BE2C (cell line): ENCODE measurements around the gene POLR1E.

Source experiments
- DNase-seq: peaks from one replicate; pipeline ENCODE4 v3.0.0-alpha.2; 2020
- H3K27me3 ChIP-seq: fragments of 250-450 bp; sonication (Bioruptor Pico); 2 replicates; pipeline ENCODE4 v1.5.1; 2020; ENCODE audit warnings: mild to moderate bottlenecking
- H3K36me3 ChIP-seq: fragments of 250-450 bp; sonication (Bioruptor Pico); 2 replicates; pipeline ENCODE4 v1.5.1; 2020; ENCODE audit warnings: mild to moderate bottlenecking
- H3K4me1 ChIP-seq: fragments of 250-450 bp; sonication (Bioruptor Pico); 2 replicates; pipeline ENCODE4 v1.5.1; 2020
- H3K4me3 ChIP-seq: 2 replicates; pipeline ENCODE4 v1.5.1; 2011; ENCODE audit warnings: low read depth, low read length
- H3K9me3 ChIP-seq: fragments of 250-450 bp; sonication (Bioruptor Pico); 2 replicates; pipeline ENCODE4 v1.5.1; 2020
- CTCF ChIP-seq: IDR thresholded peaks from 2 replicates; pipeline ENCODE4 v1.5.1; 2012; ENCODE audit warnings: mild to moderate bottlenecking, low read depth, low read length

Gene POLR1E

DNA sequence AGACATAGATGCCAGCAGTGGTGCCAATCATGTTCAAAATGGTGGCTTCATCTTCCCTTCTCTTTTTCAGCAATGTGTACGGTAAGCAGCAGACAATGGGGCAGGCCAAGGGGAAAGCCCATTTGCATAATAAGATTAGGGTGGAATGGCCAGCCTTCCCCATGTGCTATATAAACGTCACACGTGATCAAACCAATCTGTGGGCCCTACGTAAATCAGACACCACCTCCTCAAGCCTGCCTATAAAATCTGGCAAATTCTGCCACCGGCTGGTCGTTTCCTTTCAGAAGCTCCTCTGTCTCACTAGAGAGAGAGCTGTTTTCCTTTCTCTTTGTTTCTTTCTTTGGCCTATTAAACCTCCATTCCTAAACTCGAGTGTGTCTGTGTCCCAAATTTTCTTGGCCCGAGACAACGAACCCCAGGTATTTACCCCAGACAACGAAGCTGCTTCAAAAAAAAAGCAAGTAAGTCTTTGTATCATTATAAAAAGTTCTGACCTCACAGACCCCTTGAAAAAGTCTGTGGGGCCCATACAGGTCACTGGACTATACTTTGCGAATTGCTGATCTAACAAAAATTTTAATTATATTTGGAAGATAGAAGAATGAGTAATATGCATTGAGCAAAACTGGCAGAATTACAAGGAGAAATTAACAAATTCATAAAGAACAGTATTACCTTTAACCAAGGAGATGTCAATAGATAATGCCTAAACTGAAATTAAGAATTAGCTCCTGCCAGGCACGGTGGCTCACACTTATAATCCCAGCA is 35.7 kb upstream of the POLR1E start:
- H3K4me1 ChIP-seq = peaks cover 15% of the 10 kb centered on the region

GRCh38 chr9:37451628-37452027 is 34.1 kb upstream of the POLR1E start:
- no peaks in the 10 kb centered on the region for H3K9me3 ChIP-seq
- no peak for DNase-seq
- H3K4me3 ChIP-seq = no peak overlapping the region
- no peak for TF ChIP-seq CTCF
- peaks cover 13% of the 10 kb centered on the region for H3K4me1 ChIP-seq
- H3K27me3 ChIP-seq = no peaks in the 10 kb centered on the region; the same call in 1 of the 2 replicates
- peaks cover 8% of the 10 kb centered on the region for H3K36me3 ChIP-seq

More for the DNA sequence above, 35.7 kb upstream of the POLR1E start:
- TF ChIP-seq CTCF = peak; percentile 48
- no peaks in the 10 kb centered on the region for H3K9me3 ChIP-seq
- H3K36me3 ChIP-seq = peaks cover 8% of the 10 kb centered on the region
- peak; percentile 86 for DNase-seq
- H3K4me3 ChIP-seq = peak overlapping the region; percentile 38
- no peaks in the 10 kb centered on the region; the same call in 1 of the 2 replicates for H3K27me3 ChIP-seq

DNA sequence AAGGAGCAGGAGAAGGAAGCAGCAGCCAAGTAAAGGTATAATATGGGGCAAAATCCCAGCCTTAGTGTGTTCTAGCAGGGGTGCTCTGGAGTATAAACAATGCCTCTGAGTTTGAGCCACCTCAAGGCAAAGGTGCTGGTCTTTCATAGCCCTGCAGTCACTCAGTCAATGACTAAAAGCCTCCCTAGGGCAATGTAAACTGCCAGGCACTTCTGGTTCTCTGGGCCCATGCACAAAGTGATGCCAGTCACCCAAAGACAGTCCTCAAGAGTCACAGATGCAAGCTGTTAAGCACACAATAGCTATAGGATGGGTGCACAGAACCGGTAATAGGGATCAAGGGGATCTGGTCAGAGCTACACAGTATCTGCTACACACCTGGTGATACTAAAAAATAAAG is 33.1 kb upstream of the POLR1E start:
- no peak for DNase-seq
- H3K9me3 ChIP-seq = no peaks in the 10 kb centered on the region
- H3K36me3 ChIP-seq = peaks cover 8% of the 10 kb centered on the region
- H3K4me1 ChIP-seq = peaks cover 8% of the 10 kb centered on the region
- H3K27me3 ChIP-seq = no peaks in the 10 kb centered on the region; the same call in 1 of the 2 replicates
- no peak overlapping the region for H3K4me3 ChIP-seq
- TF ChIP-seq CTCF = no peak

- Histone ChIP-seq H3K9me3 (no peaks in the 10 kb centered on the region), H3K4me1 (peaks cover 8% of the 10 kb centered on the region), H3K36me3 (no peaks in the 10 kb centered on the region; the same call in 1 of the 2 replicates), H3K4me3 (no peak overlapping the region), H3K27me3 (no peaks in the 10 kb centered on the region; the same call in 1 of the 2 replicates)
- no peak for DNase-seq
- TF ChIP-seq CTCF = no peak
Measured at GRCh38 chr9:37453827-37454226, 31.9 kb upstream of the POLR1E start.

DNA sequence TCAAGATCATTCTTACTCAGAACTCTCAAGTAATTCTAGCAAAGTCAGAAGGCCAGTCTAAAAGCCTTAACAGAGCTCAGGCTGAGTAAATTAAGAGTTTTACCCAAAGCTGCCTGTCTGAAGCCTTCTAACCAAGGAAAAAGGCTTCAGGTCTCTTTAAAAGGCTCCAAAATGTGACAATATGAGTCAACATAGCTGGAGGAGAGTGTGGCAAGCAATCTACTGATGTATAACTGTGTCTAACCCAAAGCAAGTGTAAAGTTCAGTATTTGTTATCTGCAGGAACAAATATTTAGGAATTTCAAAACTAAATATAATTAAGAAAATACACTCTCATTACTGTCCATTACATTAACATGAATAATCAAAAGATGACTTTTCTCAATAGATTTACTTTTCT is 31.5 kb upstream of the POLR1E start:
- no peak for DNase-seq
- Histone ChIP-seq H3K36me3 (no peaks in the 10 kb centered on the region; the same call in 1 of the 2 replicates), H3K27me3 (no peaks in the 10 kb centered on the region; the same call in 1 of the 2 replicates), H3K4me3 (no peak overlapping the region), H3K4me1 (peaks cover 8% of the 10 kb centered on the region), H3K9me3 (no peaks in the 10 kb centered on the region)
- TF ChIP-seq CTCF = no peak
